T-helper 2 cell treated with Interferon-gamma antibody and Interleukin-4, amounts not matched to agents 5 μg/mL and 100 μg/mL, for 36 hours (primary cell): ENCODE measurements around the gene PCP4L1.
"Not testable (repeated sequence)": the region's sequence is repeated elsewhere in the genome, so short reads cannot be mapped to it uniquely, and the experiment has no call there.

Experiments
- DNase-seq: peaks from one replicate; pipeline ENCODE4 v3.0.0; 2021; ENCODE audit warnings: low spot score
- H3K27ac Mint-ChIP-seq: one replicate; pipeline ENCODE4 v1.8.0; 2021; ENCODE audit warnings: mild to moderate bottlenecking, mixed read lengths
- H3K27me3 Mint-ChIP-seq: one replicate; pipeline ENCODE4 v1.8.0; 2021; ENCODE audit warnings: low read depth, mixed read lengths
- H3K36me3 Mint-ChIP-seq: one replicate; pipeline ENCODE4 v1.8.0; 2021; ENCODE audit warnings: low read depth, mixed read lengths
- H3K4me1 Mint-ChIP-seq: one replicate; pipeline ENCODE4 v1.8.0; 2021; ENCODE audit warnings: low read depth, mixed read lengths
- H3K4me3 Mint-ChIP-seq: one replicate; pipeline ENCODE4 v1.8.0; 2022; ENCODE audit warnings: mild to moderate bottlenecking, moderate library complexity, mixed read lengths
- H3K9me3 Mint-ChIP-seq: one replicate; pipeline ENCODE4 v1.8.0; 2021; ENCODE audit warnings: mixed read lengths

The PCP4L1 gene

DNA sequence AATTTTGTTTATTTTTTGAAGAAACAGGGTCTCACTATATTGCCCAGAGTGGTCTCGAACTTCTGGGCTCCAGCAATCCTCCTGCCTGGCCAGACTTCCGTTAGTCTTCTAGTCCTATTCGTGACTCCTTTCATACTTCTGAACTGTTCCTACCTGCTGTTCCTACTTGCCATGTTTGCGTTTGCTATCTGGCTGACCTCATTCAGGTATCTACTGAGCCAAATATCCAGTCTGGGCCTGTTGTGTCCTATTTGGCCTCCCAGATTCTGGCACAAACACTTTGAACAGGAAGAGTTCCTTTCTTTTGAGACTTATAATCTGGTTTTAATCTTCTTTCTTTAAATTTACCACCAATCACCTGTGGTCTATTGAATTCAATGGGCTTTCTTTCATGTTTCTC, 13.7 kb upstream of the PCP4L1 start:
- Mint-ChIP-seq H3K36me3 (no peaks in the 10 kb centered on the region), H3K27ac (no peak overlapping the region), H3K4me1 (no peaks in the 10 kb centered on the region), H3K9me3 (no peaks in the 10 kb centered on the region), H3K4me3 (no peak overlapping the region), H3K27me3 (peaks cover 18% of the 10 kb centered on the region)
- DNase-seq, result no peak

- not testable (repeated sequence) for H3K4me1 Mint-ChIP-seq, H3K9me3 Mint-ChIP-seq, H3K27ac Mint-ChIP-seq, H3K36me3 Mint-ChIP-seq, H3K27me3 Mint-ChIP-seq, H3K4me3 Mint-ChIP-seq, DNase-seq
Measured at GRCh38 chr1:161250100-161250499, 8.4 kb upstream of the PCP4L1 start.

DNA sequence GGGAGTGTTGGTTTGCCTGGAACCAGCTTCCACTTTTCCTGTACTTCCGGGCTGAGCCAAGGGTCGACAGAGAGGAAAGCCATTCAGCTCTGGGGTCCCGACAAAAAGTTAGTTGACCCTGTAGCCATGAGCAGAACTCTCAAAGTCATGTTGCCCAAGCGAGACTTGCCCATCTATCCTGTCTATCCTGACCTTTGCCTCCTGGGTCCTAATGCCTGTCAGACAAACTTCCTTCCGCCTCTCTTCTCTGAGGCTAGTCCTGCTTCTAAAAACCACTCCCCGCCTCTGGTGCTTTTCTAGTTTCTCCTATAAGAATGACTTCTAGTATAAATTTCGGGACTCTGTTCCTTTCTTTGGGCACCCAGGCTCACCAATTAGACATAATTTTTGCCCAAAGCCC, 7.7 kb upstream of the PCP4L1 start:
- Mint-ChIP-seq H3K4me1 (no peaks in the 10 kb centered on the region), H3K27me3 (peaks cover 2% of the 10 kb centered on the region), H3K27ac (no peak overlapping the region), H3K4me3 (no peak overlapping the region), H3K36me3 (no peaks in the 10 kb centered on the region), H3K9me3 (peaks cover 5% of the 10 kb centered on the region)
- DNase-seq, result no peak

DNA sequence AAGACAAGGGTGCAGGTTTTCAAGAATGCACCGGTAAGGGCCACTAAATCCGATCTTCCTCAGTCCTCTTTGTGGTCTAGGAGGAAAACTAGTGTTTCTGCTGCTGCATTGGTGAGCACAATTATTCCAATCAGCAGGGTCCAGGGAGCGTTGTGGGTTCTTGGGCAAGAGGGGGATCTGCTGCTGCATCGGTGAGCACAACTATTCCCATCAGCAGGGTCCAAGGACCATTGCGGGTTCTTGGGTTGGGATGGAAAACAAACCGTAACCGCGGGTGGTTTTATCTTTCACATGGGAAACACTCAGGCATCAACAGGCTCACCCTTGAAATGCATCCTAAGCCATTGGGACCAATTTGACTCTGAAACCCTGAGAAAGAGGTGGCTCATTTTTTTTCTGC, 7.0 kb upstream of the PCP4L1 start:
- Mint-ChIP-seq H3K27me3 (peaks cover 2% of the 10 kb centered on the region), H3K36me3 (peaks cover 1% of the 10 kb centered on the region), H3K4me3 (no peak overlapping the region), H3K27ac (no peak overlapping the region), H3K9me3 (peaks cover 12% of the 10 kb centered on the region), H3K4me1 (no peaks in the 10 kb centered on the region)
- DNase-seq, result no peak

DNA sequence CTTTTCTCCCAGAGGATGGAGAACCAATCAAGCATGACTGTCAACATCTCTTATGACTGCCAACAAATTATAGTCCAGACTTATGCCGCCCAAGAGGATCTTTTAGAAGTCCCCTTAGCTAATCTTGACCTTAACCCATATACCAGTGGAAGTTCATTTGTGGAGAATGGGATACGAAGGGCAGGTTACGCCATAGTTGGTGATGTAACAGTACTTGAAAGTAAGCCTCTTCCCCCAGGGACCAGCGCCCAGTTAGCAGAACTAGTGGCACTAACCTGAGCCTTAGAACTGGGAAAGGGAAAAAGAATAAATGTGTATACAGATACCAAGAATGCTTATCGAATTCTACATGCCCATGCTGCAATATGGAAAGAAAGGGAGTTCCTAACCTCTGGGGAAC, 3.2 kb upstream of the PCP4L1 start:
- not testable (repeated sequence) for H3K36me3 Mint-ChIP-seq, H3K4me1 Mint-ChIP-seq, H3K4me3 Mint-ChIP-seq, DNase-seq, H3K27ac Mint-ChIP-seq
- H3K9me3 Mint-ChIP-seq, result peaks cover 26% of the 10 kb centered on the region
- peaks cover 31% of the 10 kb centered on the region for H3K27me3 Mint-ChIP-seq

DNA sequence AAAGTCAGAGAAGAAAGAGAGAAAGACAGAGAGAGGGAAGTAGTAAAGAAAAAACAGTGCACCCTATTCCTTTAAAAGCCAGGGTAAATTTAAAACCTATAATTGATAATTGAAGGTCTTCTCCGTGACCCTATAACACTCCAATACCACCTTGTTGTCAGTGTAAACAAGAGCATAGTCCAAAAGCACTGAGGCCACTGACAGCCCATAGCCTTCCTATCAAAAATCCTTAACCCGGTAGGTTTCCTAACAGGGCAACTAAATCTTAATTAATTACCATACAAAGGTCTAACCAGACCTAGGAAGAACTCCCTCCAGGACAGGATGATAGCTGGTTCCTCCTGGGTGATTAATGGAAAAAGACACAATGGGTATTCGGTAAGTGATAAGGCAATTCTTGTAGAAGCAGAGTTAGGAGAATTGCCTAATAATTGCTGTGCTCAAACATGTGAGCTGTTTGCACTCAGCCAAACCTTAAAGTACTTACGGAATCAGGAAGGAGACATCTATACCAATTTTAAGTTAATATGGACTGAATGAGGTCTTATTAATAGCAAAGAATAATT, 2.5 kb upstream of the PCP4L1 start:
- DNase-seq, H3K4me3 Mint-ChIP-seq, H3K36me3 Mint-ChIP-seq, H3K4me1 Mint-ChIP-seq, H3K27ac Mint-ChIP-seq: not testable (repeated sequence)
- peaks cover 38% of the 10 kb centered on the region for H3K27me3 Mint-ChIP-seq
- H3K9me3 Mint-ChIP-seq, result peaks cover 26% of the 10 kb centered on the region

GRCh38 chr1:161257109-161257508, 1.4 kb upstream of the PCP4L1 start:
- Mint-ChIP-seq H3K27me3 (peaks cover 46% of the 10 kb centered on the region), H3K9me3 (peaks cover 26% of the 10 kb centered on the region)
- not testable (repeated sequence) for H3K4me1 Mint-ChIP-seq, H3K4me3 Mint-ChIP-seq, DNase-seq, H3K27ac Mint-ChIP-seq, H3K36me3 Mint-ChIP-seq

DNA sequence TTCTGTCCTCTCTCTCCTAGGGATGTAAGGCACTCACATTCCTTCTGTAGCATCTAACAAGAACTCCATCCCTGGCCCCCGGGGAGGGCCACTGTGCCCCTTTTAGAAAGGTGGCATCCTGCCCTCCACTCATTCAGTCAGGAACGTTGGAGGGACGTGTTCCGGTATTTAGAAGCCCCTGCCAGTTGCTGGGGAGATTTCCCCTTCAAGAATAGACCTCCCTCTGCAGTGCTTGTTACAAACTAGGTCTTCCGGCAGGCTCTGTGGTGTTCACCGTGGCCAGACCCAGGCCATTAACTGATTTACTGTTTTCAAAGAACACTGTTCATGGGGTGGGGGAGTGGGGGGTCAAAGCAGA, 779 bp downstream of the PCP4L1 start:
- Mint-ChIP-seq H3K27ac (no peak overlapping the region), H3K36me3 (peaks cover 5% of the 10 kb centered on the region), H3K27me3 (peaks cover 49% of the 10 kb centered on the region), H3K4me3 (peak overlapping the region; percentile 67), H3K4me1 (peaks cover 6% of the 10 kb centered on the region), H3K9me3 (peaks cover 26% of the 10 kb centered on the region)
- DNase-seq, result no peak

DNA sequence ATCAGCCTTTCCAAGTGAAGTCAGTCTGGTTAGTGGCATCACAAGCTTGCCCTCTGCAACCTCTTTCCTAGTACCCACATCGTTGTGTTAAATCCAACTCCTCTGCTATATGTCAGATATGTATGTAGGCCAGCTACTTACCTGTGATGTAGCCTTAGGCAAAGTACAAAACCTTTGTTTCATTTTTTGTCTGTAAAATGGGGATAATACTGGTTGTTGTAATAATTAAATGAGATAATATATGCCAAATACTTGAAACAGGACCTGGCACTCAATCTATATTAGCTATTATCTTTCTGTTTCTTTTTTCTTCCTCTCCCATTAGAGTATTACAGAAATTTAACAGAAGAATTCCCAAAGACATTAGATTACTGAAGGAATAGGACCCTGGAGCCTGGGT, 1.2 kb downstream of the PCP4L1 start:
- Mint-ChIP-seq H3K27ac (no peak overlapping the region), H3K9me3 (peaks cover 26% of the 10 kb centered on the region), H3K4me3 (no peak overlapping the region), H3K36me3 (peaks cover 5% of the 10 kb centered on the region), H3K27me3 (peaks cover 49% of the 10 kb centered on the region), H3K4me1 (peaks cover 6% of the 10 kb centered on the region)
- DNase-seq, result no peak

DNA sequence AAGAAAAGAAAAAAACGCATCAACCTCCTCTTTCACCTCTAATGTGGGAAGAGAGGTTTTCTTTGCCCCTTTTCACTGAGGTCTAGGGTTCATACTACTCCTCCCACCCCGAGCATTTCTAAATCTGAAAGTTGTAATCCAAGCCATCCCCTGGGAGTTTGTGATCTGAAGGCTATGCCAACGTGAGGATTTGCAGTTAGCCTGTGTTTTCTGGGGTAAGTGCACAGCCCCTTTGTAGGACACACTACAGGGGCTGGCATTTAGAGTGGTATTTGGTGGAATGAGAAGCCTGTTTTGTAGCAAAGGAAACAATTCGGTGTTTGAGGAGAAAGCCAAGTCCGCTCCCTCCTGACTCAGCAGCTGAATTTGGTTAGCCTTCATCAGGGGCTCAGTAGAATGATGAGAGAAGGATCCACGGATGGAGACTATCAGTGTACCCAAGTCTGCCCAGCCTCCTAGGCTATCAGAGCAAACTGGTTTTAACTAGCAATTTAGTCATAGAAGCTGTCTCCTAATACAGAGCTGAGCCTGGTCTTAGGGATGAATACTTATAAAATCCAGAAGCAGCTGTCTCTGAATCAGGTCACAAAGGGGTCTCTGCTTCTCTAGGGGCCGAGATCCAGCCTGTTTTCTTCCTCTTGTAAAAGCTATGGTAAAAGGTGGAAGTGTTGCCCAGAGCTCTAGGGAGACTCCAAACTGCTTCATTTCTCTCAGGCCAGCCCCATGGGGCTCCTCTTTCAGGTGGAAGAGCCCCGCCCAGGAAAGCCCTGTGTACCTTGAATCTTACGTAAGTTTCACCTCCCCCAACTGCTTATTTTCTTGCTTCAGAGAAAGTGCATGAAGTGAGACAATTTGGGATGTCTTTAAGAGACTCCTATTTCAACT, 2.1 kb downstream of the PCP4L1 start:
- H3K4me1 Mint-ChIP-seq, result peaks cover 6% of the 10 kb centered on the region
- no peak overlapping the region for H3K4me3 Mint-ChIP-seq
- H3K9me3 Mint-ChIP-seq, result peaks cover 23% of the 10 kb centered on the region
- H3K27ac Mint-ChIP-seq, result no peak overlapping the region
- peaks cover 49% of the 10 kb centered on the region for H3K27me3 Mint-ChIP-seq
- no peak for DNase-seq
- peaks cover 5% of the 10 kb centered on the region for H3K36me3 Mint-ChIP-seq

GRCh38 chr1:161261261-161262235, 3.0 kb downstream of the PCP4L1 start:
- Mint-ChIP-seq H3K4me3 (no peak overlapping the region), H3K27me3 (peaks cover 49% of the 10 kb centered on the region), H3K36me3 (peaks cover 4% of the 10 kb centered on the region), H3K27ac (no peak overlapping the region), H3K4me1 (peaks cover 6% of the 10 kb centered on the region), H3K9me3 (peaks cover 14% of the 10 kb centered on the region)
- DNase-seq, result no peak

DNA sequence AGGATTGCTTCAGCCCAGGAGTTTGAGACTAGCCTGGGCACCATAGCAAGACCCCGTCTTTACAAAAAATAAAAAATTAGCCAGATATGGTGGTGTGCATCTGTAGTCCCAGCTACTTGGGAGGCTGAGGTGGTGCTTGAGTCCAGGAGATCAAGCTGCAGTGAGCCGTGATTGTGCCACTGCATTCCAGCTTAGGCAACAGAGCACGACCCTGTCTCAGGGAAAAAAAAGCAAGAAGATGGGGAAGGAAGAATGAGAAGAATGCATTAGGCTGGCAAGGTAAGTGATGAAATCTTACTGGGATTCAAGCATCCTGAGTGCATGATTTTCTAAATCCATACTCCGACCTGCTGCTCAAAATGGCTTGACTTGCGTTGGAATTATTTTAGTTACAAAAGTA, 6.8 kb downstream of the PCP4L1 start:
- DNase-seq, result no peak
- H3K9me3 Mint-ChIP-seq, result no peaks in the 10 kb centered on the region
- peaks cover 23% of the 10 kb centered on the region for H3K27me3 Mint-ChIP-seq
- peaks cover 3% of the 10 kb centered on the region for H3K4me1 Mint-ChIP-seq
- no peak overlapping the region for H3K4me3 Mint-ChIP-seq
- H3K36me3 Mint-ChIP-seq, result no peaks in the 10 kb centered on the region
- H3K27ac Mint-ChIP-seq, result no peak overlapping the region

DNA sequence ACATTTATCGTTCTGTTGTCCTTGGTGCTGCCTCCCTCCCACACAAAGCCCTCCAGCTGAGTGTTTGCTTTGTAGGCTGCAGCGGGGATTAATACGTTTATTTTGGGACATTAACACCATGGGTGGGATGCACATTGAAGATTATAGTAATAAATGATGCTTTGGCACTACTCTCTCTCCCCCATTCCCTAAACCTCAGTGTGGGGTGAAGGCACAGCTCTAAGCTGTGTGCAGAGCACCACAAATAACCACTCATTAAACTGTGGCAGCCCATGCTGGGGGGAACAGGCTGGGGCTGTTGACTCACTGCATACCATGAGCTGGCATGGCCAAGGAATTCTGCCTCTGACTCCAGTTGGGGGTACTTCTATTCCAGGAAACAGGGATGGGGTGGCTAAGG, 7.7 kb downstream of the PCP4L1 start:
- DNase-seq, result no peak
- Mint-ChIP-seq H3K27me3 (peaks cover 15% of the 10 kb centered on the region), H3K27ac (no peak overlapping the region), H3K4me1 (peaks cover 3% of the 10 kb centered on the region), H3K4me3 (no peak overlapping the region), H3K9me3 (no peaks in the 10 kb centered on the region), H3K36me3 (no peaks in the 10 kb centered on the region)

DNA sequence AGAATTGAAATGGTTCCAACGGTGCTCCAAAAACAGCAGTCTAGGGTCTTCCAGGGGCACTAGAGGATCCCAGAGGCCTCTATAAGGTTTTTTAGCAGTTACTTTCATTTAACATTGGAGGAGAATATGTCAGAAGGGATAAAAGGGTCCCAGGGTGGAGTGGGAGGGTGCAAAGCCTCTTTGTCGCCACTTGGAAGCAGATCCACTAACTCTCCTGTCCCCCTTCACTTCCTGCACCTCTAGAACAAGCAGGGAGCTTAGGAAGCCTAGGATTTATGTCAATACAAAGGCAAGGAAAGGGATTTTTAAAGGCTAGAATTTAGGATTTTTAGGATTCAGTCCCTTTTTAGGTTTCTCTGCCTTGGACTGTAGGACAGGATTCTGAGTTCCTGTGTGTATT, 8.3 kb downstream of the PCP4L1 start:
- no peaks in the 10 kb centered on the region for H3K9me3 Mint-ChIP-seq
- no peaks in the 10 kb centered on the region for H3K36me3 Mint-ChIP-seq
- peaks cover 3% of the 10 kb centered on the region for H3K4me1 Mint-ChIP-seq
- no peak overlapping the region for H3K27ac Mint-ChIP-seq
- DNase-seq, result no peak
- H3K4me3 Mint-ChIP-seq, result no peak overlapping the region
- peaks cover 11% of the 10 kb centered on the region for H3K27me3 Mint-ChIP-seq
